Superior temporal gyrus (tissue), 1 donor: Measurements from ENCODE around the gene UGCG.
"Not testable (repeated sequence)": the region's sequence is repeated elsewhere in the genome, so short reads cannot be mapped to it uniquely, and the experiment has no call there.

ENCODE experiments used
- DNase-seq: peaks from one replicate; pipeline ENCODE4 v3.0.0-alpha.2; 2016; ENCODE audit errors: extremely low spot score

Gene UGCG

DNA sequence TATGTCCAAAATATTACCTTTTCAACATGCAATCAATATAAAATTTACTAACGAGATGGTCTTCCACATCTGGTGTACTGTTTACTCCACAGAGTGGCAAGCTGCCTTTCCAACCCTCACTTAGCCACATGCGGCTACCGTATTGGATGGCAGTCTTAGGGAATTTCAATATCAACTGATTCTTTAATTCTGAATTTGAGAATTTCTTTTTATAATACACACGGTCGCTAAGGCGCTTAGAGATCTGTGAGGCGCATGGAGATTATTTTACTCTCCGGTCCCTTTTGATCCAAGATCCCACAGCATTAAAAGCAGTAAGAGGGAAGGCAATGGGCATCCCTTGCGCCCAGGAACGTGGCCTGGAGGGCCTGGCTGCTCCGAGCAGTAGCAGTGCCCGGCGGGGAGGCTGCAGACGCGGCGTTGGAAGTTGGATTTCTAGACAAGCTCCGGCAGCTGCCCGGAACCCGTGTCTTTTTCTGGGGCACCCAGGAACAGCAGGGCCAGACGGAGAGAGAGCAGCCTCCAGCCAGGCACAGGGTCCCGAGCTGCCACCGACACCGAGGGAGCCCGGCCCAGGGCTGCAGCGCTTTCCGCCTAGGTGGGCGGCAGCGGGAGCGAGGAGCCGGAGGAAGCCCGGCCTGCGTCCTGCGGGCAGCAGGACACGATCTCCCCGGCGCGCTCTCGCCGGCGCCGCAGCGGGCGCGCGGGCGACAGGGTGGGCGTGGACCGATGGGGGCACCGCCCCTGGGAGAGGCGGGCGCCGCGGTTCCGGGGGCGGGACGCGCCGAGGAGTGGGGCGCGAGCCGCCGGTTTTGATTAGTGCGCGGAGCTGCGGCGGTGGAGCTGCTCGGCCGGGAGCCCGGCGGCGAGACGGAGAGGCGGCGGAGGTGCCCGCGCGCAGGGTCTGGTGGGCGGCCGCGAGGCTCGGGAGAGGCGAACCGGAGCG lies at the start of gene UGCG:
Gene UGCG (plus strand): TSS at position 819 of the 946 bp plus-strand sequence. CDS start 402 bp downstream, outside the sequence.
- peak; percentile 88 for DNase-seq

- no peak for DNase-seq
These were observed 45.1 kb upstream of the UGCG start for GRCh38 chr9:111851553-111851952.

DNA sequence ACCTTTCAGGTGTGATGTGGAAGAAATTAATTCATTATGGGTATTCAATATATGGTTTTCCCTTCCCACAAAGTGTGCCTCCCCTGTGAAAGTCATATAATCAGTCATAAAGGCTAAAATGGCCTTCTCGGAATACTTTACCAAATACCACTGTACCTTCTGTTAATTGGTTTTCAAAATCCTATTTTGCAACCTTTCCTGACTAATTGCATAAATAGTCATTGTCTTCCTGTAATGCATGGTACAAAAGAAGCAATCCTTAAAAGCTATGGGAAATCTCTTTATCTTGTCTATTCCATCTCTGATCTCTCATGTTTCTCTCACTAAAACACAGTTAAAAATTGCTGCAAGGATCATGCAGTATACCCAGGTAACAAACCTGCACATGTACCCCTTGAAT lies 44.3 kb upstream of the UGCG start:
- no peak for DNase-seq

- DNase-seq: no peak
These were observed 43.2 kb upstream of the UGCG start for GRCh38 chr9:111853450-111853827.

DNA sequence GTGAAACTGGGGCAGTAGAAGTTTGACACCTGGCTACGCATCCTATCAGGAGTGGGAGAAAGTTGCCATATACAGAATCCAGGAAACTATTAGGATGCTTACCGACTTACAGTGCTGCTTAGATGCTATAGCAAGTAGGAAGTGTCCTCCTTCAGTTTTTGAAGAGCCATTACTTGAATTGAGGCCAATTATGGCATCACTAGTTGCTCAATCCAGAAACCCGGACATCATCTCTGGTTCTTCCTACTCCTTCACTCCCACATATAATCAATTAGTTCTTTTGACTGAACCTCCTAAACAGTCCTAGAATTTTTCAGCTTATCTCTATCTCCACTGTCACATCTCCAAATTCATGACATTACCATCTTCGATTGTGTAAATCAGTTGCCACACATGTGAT lies 41.8 kb upstream of the UGCG start:
- DNase-seq: no peak

DNA sequence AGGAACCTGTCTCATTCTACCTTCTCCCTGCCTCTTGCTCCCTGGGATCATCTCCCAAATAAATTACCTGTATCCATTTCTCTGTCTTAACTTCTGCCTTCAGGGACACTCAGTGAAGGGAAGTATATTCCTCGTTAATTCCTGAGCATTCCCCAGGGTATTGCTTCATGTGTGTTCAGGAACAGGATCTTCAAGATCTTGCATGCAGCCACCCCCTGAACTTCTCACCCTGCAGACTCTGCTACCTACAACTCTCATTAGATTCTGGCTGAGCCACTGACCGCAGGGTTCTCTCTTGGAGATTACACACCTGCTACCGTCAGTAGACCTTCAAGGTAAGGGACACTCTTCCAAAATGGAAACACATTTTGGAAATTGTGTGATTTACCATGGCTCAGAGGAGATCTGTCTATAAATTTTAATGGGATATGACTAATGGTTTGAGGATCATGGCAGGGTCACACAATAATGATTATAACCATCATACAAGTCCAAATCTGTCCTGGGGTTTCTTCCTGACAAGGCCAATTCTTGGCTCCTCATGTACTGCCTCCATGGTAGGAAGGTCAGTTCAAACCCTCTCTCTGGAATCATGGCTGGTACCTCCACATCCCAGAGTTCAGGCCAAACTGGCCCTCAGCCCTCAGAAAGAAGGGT lies 38.9 kb upstream of the UGCG start:
- no peak for DNase-seq

DNA sequence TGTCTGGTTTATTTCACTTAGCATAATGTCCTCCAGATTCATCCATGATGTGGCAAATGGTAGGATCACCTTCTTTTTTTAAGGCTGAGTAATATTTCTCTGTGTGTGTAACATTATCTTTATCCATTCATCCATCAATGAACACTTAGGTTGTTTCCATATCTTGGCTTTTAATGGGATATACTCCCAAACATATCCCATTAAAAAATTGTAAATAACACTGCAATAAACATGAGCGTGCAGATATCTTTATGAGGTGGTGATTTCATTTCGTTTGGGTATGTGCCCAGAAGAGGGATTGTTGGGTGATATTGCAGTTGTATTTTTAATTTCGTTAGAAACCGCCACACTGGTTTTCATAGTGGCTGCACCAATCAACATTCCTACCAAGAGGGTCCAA lies 36.2 kb upstream of the UGCG start:
- DNase-seq: no peak

- no peak for DNase-seq
These were observed 33.0 kb upstream of the UGCG start for GRCh38 chr9:111863636-111864035.

DNA sequence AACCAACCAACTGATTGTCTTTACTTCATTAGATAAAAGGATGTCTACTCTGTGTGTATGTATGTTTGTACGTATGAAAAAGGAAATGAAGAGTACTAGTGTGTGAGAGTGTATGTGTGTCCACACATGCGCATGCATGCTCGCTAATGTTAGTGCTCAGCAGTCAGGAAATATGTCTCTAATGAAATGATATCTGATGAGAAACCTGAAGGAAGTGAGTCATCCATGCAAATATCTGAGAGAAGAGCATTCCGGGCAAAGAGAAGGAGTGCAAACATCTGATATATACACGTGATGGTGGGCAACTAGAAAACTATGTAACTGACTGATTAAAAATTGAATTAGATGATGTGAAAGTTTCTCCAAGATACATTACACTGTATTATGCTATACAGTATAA lies 29.6 kb upstream of the UGCG start:
- no peak for DNase-seq

- DNase-seq: no peak
These were observed 28.1 kb upstream of the UGCG start for GRCh38 chr9:111868475-111868874.

DNA sequence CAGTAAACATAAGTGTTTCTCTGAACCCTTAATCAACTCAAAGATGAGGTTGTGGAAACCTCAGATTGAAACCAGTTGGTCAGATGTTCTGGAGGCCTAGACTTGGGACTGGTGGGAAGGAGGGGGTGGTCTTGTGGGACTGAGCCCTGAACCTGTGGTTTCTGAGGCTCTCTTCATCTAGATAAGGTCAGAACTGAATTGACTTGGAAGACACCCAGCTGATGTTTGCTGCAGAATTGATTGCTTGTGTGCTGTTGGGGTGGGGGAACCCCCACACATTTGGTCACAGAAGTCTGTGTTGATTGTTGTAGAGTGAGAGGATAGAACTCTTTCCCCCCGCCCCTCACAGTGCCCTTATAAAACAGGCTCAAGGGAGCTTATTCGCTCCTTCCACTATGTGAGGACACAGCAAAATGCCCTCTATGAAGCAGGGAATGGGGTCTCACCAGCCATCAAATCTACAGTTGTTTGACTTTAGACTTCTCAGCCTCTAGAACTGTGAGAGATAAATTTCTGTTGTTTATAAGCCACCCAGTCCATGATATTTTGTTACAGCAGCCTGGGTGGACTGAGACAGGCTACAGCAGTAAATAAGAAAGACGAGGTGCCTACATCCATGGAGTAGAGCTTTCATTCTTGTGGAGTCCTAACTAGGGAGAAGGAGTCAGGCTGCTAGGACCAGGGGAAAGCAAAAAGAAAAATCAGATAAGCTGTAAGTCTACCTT lies 25.7 kb upstream of the UGCG start:
- no peak for DNase-seq

GRCh38 chr9:111871499-111871855 lies 25.1 kb upstream of the UGCG start:
- DNase-seq: no peak

GRCh38 chr9:111872886-111873285 lies 23.7 kb upstream of the UGCG start:
- DNase-seq: no peak

DNA sequence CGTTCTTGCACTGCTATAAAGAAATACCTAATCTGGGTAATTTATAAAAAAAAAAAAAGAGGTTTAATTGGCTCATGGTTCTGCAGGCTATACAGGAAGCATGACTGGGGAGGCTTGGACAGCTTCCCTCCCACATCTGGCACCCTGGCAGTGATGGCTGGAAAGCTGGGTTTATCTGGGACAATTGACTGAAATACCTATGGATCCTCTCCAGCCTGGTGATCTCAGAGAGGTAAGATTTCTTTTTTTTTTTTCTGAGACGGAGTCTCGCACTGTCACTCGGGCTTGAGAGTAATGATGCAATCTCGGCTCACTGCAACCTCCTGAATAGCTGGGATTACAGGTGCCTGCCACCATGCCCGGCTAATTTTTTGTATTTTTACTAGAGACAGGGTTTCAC lies 22.7 kb upstream of the UGCG start:
- DNase-seq: no peak

- DNase-seq: no peak
These were observed 22.1 kb upstream of the UGCG start for GRCh38 chr9:111874500-111874899.

DNA sequence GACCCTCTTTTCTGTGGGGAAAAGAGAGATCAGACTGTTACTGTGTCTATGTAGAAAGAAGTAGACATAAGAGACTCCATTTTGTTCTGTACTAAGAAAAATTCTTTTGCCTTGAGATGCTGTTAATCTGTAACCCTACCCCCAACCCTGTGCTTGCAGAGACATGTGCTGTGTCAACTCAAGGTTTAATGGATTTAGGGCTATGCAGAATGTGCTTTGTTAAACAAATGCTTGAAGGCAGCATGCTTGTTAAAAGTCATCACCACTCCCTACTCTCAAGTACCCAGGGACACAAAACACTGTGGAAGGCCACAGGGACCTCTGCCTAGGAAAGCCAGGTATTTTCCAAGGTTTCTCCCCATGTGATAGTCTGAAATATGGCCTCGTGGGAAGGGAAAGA lies 21.3 kb upstream of the UGCG start:
- DNase-seq: not testable (repeated sequence)

DNA sequence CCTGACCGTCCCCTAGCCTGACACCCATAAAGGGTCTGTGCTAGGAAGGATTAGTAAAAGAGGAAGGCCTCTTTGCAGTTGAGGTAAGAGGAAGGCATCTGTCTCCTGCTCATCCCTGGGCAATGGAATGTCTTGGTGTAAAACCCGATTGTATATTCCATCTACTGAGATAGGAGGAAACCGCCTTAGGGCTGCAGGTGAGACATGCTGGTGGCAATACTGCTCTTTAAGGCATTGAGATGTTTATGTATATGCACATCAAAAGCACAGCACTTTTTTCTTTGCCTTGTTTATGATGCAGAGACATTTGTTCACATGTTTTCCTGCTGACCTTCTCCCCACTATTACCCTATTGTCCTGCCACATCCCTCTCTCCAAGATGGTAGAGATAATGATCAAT lies 20.9 kb upstream of the UGCG start:
- not testable (repeated sequence) for DNase-seq

DNA sequence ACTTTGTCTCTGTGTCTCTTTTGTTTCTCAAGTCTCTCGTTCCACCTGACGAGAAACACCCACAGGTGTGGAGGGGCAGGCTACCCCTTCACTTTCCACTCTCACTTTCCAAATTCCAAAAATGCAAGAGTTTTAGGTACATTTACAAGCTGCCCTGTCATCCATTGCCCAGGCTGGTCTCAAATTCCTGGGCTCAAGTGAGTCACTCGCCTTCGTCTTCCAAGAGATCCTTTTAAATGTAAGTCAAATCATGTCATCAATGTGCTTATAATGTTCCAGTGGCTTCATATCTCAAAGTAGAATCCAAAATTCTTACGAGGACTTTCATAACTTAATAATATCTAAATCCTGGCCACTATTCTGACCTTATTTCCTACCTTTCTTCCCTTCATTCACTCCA lies 20.4 kb upstream of the UGCG start:
- DNase-seq: no peak

DNA sequence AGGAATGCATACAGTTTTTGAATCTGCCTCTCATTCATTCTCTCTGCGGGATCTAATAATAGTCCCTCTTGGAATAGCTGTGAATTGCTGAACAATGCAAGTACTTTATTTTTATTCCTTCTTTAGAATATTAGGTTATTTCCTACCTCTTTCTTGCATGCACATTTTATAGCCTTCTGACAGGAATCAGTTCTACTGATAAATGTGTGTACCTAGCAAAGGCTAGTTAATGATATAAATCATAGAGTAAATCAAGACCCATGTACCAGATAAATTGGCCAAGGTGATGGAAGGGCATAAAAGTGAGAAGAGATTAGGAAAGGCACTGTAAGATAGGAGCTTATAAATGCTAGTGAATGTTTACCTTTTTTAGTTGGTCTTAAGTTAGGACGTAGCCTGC lies 19.2 kb upstream of the UGCG start:
- DNase-seq: no peak

- no peak for DNase-seq
These were observed 17.7 kb upstream of the UGCG start for GRCh38 chr9:111878946-111879345.

DNA sequence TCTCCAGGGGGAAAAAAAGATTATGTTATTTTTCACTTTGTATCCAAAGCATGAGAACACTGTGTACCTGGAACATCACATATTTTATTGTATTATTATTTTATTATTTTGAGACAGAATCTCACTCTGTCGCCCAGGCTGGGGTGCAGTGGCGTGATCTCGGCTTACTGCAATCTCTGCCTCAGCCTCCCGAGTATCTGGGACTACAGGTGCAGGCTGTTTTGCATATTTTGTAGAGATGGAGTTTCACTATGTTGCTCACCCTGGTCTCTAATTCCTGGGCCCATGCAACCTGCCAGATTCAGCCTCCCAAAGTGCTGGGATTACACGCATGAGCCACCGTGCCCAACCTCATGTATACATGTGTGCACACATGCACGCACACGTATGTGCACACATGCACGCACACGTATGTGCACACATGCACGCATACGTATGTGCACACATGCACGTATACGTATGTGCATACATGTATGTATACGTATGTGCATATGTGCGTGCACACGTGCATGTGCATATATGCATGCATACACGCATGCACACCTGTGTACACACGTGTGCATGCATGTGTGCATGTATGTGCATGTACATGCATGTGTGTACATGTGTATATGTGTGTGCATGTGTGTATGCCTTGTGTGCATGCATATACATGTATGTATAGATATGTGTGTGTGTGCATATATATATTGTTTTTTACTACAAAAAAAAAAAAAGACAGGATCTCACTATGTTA lies 9.5 kb upstream of the UGCG start:
- DNase-seq: no peak

DNA sequence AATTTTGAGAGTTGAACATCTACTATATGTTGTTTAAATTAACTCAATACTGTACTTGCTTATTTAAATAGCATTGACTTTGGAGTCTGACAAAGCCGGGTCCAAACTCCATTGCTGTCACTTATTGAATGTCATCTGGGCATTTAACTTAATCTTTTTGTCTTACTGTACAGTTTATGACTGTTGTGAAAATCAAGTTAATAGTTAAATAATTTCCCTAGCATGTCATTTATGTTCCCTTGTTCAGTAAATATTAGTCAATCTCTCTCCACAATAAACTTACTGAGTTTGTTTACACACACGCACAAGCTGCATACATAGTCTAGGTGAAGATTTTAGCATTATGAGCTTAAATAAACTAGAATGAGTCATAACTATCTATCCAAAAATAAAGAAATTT lies 6.3 kb upstream of the UGCG start:
- no peak for DNase-seq
